ENCODE results near the gene VASN.

- no peak for TF ChIP-seq POLR2AphosphoS5 (IDR thresholded peaks at IDR 0.05)
- TF ChIP-seq CTCF (IDR thresholded peaks at IDR 0.05), result no peak
- TF ChIP-seq EP300 (IDR thresholded peaks at IDR 0.05), result no peak
- TF ChIP-seq POLR2A (IDR thresholded peaks at IDR 0.05), result no peak
Observed at GRCh38 chr16:4431023-4431422, 59.4 kb downstream of the VASN start.
